Myocyte (in vitro differentiated cells): ENCODE results near the gene GZMM. TPM values are rescaled to one million over a fixed set of nuclear protein-coding genes. Genes with fewer than 3 reads are reported as not detected.

Experiments
- DNase-seq: peaks from one replicate; pipeline ENCODE4 v3.0.0-alpha.2; 2012; ENCODE audit warnings: low read depth
- total RNA-seq: library from RNA; depleted of rRNA; stranded (reverse); fragments of >200 nt; gene quantifications from 2 replicates; pipeline ENCODE4 v1.2.3, GENCODE V29; 2014

GZMM gene
- total RNA-seq, 1 donor from 2014 or later, result not detected

DNA sequence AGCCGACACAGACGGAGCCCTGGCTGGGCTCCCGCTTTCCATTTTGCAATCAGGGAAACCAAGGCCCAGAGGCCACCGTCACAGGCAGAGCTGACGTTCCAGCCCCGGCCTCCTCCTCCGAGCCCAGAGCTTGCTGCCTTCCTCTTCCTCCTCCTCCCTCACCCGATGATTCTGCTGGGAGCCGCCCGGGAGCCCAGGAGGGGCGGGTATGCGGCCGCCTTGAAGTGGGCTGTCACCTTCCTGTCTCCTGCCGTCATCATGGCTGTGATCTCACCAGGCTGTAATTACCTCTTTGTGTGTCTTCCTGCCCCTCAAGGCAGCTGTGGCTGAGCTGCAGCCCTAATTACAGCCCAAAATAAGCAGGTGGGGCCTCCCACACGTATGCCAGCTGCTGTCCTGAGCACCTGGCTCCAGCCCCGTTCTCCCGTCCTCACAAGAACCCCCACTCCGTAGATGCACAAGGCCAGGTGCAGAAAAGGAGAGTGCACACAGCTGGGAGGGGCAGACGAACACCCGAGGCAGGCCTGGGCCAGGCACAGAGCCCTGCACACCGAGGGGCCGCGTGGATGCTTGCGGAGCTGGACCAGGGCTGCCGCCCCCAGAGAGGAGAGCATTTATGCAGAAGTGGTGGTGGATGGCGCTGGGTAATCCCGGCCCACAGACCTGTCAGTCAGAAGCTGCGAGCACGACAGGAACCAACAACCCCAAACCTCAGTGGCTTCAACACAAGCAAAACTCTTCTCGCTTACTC lies 32.6 kb upstream of the GZMM start:
- peak; percentile 46 for DNase-seq

DNA sequence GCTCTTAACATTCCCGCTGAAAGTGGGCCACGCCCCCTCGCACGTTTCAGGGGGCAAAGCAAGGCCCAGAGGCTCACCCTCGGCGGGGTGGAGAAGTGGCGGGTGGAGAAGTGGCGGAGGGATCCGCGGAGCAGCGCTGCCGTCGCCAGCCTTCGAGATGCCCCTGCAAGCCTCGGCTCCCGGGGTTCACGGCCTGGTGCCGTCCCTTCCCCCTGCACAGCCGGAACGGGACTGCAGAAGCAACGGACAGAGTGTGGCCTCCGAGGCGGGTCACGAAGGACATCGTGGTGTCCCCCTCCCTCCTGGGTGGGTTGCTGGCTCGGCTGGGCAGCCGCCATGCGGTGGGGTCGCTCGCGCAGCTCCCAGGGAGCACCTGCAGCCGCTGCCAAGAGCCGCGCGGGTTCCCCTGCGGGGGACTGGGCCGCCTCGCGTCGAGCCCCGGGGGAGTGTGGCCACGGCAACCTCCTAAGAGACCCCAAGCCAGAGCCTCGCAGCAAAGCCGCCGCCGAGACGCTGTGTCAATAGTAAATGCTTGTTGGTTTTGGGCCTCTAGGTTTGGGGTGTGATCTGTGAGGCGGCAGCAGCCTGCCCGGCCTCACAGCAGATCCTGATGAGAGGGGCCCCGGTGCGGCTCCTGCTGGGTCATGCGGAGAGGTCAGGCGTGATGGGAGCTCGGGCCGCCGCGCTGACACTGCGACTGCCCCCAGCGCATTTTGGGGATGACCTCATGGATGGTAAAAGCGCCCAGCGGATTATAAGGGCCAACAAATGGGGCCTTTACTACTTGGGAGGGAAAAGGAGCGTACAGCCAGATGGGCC lies 31.1 kb upstream of the GZMM start:
- no peak for DNase-seq

DNA sequence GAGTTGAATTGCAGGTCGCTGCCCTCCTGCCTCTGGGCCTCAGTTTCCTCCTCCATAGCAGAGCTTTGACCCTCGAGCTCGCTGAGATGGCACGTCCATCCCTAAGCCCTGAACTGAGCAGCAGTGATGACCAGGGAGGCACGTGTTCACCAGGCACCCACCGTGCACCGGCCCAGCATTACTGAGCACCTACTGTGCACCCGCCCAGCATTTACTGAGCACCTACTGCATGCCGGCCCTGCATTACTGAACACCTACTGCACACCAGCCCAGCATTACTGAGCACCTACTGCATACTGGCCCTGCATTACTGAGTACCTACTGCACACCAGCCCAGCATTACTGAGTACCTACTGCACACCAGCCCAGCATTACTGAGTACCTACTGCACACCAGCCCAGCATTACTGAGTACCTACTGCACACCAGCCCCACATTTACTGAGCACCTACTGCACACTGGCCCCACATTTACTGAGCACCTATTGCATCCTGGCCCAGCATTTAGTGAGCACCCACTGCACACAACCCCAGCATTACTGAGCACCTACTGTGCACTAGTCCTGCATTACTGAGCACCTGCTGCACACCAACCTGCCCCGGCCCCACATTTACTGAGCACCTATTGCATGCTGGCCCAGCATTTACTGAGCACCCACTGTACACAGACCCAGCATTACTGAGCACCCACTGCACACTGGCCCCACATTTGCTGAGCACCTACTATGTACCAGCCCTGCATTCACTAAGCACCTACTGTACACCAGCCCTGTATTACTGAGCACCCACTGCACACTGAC lies 30.3 kb upstream of the GZMM start:
- no peak for DNase-seq

DNA sequence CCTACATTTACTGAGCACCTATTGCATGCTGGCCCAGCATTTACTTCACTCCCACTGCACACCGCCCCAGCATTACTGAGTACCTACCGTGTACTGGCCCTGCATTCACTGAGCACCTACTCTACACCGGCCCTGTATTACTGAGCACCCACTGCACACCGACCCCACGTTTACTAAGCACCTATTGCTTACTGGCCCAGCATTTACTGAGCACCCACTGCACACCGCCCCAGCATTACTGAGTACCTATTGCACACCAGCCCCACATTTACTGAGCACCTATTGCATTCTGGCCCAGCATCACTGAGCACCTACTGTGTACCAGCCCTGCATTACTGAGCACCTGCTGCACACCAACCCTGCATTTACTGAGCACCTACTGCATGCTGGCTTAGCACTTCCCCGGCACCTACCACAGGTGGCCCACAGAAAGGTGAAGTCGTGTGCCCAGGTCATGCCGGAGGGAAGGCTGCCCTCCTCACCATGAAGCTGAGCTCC lies 29.6 kb upstream of the GZMM start:
- DNase-seq, result no peak

DNA sequence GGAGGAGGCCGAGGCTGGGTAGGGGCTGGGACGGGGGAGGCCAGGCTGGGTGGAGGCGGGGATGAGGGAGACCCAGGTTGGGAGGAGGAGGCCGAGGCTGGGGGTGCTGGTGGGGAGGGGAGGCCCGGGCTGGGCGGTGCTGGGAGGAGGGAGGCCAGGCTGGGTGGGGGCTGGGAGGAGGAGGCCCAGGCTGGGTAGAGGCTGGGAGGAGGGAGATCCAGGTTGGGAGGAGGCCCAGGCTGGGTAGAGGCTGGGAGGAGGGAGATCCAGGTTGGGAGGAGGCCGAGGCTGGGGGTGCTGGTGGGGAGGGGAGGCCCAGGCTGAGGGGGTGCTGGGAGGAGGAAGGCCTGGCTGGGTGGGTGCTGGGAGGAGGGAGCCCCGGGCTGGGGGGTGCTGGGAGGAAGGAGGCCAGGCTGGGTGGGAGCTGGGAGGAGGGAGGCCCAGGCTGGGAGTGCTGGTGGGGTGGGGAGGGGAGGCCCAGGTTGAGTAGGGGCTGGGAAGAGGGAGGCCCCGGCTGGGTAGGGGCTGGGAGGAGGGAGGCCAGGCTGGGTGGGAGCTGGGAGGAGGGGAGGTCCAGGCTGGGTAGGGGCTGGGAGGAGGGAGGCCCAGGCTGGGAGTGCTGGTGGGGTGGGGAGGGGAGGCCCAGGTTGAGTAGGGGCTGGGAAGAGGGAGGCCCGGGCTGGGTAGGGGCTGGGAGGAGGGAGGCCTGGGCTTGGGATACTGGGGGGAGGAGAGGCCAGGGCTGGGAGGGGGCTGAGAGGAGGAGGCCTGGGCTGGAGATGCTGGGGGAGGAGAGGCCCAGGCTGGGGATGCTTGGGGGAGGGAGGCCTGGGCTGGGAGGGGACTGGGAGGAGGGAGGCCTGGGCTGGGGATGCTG lies 25.9 kb upstream of the GZMM start:
- no peak for DNase-seq

DNA sequence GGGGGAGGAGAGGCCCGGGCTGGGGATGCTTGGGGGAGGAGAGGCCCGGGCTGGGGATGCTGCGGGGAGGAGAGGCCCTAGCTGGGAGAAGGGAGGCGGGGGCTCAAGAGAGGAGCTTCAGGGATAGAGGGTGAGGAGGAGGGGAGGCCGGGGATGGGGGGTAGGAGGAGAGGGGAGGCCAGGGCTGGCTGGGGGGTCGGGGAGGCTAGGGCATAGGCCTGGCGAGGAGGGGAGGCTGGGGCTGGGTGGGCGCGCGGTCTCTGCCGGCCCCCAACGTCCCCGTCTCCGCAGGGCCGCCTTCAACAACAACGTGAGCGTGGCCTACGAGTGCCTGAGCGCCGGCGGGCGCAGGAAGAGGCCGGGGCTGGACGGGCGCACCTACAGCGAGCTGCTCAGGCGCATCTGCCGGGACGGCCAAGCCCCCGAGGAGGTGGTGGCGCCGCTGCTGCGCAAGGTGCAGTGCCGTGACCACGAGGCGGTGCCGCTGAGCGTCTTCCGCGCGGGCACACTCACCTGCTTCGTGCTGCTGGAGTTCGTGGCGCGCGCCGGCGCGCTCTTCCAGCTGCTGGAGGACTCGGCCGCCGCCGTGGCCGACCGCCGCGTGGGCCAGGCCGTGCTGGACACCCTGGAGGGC lies 25.1 kb upstream of the GZMM start:
- no peak for DNase-seq

DNA sequence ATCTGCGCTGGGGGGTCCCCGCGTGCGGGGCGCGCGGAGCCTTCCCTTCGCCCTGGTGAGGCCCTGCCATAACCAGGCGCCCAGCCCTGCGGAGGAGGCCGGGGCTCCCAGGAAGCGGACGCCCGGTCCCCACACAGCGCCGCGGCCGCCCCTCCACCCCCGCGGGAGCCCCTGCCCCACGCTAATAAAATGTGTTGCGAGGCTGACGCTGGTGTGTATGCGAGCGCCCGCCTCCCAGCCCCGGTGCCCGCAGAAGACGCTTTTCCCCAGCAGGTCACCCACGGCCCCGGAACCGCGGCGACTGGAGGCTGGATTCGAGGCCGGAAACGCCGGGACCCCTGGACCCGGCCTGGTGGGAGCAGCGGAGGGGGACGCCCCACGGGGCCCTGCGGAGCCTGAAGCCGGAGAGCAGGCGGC lies 24.4 kb upstream of the GZMM start:
- DNase-seq, result no peak

DNA sequence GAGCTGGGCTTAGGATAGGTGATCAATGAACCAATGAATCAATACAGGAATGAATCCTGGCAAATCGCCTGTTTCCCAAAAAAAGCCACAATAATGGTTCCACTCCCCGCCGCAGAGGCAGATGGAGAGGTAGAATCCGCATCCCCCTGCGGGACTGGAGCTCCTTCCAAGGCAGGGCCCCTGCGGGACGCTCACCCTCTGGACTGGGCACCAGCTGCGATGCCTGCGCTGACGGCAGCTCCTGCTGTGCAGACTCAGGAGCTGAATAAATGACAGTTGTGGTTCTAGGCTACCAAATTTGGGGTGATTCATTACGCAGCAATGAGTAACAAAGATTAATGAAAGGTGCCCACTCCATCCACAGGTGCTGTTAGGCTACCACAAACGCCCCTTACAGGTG lies 21.1 kb upstream of the GZMM start:
- no peak for DNase-seq

DNA sequence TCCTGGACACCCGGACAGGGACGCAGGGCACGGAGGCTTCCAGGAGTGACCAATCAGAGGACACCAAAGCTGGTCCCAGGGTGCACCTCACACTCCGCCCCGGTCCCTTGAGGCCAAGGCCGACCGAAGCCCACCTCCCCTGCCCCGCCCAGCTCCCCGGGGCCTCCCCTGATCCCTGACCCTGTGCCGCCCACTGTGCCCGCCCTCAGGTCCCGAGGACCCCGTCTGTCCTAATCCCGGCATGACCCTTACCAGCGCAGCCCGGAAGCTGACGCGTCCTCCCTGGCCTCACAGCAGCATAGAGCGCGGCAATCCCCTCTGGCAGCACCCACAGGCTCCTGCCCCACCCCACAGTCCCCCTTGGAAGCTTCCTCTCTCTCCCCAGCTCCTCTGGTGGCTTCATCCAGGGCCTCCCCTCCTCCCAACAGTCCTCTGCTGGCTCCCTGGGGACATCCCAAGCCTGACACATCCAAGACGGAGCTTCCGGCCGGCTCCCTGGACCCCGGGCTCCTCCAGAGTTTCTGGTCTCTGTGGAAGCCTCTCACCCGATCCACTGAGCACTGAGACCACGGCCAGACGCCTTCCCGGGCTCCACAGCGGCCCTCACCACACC lies 19.7 kb upstream of the GZMM start:
- no peak for DNase-seq

DNA sequence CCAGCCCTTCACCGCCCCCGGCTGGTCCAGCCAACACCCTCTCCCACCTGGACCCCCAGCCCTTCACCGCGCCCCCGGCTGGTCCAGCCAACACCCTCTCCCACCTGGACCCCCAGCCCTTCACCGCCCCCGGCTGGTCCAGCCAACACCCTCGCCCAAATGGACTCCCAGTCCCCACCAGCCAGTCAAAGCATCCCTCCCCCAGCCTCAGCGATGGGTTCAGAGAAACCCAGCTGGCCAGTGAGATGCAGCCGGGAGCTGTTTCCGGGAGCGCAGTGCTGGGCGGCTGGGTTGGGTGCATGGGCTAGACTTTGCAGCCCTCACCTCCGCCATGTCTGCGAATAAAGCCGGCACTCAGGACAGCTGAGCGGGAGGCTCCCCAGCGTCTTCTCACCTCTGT lies 18.8 kb upstream of the GZMM start:
- DNase-seq, result no peak

DNA sequence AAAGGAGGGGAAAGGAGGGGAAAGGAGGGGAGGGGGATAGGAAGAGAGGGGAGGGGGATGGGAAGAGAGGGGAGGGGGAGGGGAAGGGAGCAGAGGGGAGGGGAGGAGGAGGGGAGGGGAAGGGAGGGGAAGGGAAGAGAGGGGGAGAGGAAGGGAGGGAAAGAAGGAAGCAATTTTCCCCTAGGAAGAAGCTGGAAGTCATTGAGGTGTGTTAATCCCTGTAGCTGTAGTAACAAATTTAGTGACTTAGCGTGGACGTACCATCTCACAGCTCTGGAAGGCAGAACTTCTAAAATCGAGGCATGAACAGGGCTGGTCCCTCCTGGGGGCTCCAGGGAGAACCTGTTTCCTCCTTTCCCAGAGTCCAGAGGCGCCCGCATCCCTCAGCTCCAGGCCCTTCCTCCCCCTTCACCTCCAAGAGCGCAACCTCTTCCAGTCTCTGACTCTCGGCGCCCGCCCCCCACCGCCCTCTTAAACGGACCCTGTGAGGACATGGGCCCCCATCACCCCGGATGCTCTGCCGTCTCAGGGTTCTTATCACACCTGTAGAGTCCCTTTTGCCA lies 17.9 kb upstream of the GZMM start:
- no peak for DNase-seq

DNA sequence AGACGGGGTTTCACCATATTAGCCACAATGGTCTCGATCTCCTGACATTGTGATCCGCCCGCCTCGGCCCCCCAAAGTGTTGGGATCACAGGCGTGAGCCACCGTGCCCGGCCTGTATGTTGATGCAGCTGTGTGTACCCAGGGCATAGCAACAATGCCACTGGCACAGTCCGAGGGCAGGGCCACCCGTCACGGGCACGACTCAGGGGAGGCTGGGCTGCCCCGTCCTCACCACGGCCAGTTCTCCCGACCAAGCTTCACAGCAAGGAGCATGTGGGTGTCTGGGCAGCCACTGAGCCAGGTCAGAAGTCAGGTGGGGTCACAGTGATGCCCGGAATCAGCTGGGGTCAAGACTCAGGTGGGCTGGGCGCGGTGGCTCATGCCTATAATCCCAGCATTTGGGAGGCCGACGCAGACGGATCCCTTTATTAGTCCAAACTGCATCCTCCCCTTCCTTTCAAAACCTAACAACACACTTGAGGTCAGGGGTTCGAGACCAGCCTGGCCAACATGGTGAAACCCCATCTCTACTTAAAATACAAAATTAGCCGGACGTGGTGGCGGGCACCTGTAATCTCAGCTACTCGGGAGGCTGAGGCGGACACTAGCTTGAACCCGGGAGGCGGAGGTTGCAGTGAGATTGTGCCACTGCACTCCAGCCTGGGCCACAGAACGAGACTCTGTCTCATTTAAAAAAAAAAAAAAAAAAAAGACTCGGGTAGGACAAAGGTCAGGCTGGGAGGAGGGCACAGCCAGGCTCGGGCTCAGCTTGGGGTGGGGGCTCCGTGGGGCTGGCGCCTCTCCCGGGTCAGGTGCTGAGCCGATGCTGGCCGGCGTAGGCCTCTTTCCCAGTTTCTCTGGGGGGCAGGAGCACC lies 13.5 kb upstream of the GZMM start:
- no peak for DNase-seq

DNA sequence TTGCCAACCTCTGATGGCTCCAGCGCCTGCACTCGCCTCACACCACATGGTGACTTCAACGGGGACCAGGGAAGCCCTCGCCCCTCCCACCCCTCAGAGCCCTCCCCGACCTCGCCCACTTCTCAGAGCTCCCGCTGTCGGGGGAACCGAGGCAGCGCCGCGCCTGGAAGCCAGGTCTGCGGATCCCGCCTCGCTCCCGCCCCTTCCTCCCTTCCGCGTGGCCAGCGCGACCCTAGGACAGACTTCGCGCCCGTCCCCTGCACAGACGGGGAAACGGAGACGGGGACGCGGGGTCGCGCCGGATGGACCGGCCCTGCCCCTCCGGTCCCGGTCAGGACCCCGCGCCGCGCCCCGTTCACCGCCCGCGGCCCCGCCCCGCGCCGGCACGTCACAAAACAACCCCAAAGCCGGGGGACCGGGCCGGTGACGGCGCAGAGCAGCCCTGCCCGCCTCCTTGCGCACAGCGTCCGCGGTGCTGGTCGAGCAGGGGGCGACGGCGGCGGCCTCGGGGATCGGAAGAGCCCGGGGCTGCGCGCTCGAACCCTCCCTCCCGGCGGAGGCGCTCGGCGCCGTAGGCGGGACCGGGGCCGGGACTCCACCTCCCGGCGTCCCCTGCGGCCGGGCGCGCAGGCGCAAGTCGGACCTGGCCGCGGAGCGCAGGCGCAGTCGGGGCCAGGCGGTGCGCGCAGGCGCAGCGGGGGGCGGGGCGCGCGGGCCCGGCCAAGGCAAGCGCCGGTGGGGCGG lies 12.7 kb upstream of the GZMM start:
- DNase-seq, result peak; percentile 81

DNA sequence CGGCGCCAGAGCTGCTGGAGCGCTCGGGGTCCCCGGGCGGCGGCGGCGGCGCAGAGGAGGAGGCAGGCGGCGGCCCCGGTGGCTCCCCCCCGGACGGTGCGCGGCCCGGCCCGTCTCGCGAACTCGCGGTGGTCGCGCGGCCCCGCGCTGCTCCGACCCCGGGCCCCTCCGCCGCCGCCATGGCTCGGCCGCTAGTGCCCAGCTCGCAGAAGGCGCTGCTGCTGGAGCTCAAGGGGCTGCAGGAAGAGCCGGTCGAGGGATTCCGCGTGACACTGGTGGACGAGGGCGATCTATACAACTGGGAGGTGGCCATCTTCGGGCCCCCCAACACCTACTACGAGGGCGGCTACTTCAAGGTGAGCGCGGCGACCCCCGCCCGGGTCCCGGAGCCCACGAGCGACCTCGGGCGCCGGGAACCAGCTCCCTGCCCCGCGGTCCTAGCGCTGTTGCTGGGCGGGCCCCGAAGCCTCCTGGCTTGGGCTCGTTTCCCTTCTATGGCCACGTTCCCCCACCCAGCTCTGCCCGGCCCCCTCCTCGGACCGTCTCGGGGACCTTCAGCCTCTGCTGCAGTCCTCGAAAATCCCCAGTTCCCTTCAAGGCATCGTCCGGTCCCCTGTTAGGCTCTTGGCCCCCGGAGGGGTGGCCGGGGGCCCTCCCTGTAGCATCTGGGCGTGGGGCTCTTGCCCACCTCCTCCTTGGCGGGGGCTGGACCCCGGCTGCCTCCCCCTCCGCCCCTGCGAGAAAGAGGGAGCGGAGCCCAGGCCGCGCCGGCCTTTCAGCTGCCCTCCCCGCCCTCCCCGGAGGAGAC lies 11.9 kb upstream of the GZMM start, which contains the start of gene CDC34:
Gene CDC34, plus strand, starts transcription at position 8 of the 808 bp plus-strand sequence. Its CDS starts 172 bp downstream, at position 180.
- peak; percentile 13 for DNase-seq

DNA sequence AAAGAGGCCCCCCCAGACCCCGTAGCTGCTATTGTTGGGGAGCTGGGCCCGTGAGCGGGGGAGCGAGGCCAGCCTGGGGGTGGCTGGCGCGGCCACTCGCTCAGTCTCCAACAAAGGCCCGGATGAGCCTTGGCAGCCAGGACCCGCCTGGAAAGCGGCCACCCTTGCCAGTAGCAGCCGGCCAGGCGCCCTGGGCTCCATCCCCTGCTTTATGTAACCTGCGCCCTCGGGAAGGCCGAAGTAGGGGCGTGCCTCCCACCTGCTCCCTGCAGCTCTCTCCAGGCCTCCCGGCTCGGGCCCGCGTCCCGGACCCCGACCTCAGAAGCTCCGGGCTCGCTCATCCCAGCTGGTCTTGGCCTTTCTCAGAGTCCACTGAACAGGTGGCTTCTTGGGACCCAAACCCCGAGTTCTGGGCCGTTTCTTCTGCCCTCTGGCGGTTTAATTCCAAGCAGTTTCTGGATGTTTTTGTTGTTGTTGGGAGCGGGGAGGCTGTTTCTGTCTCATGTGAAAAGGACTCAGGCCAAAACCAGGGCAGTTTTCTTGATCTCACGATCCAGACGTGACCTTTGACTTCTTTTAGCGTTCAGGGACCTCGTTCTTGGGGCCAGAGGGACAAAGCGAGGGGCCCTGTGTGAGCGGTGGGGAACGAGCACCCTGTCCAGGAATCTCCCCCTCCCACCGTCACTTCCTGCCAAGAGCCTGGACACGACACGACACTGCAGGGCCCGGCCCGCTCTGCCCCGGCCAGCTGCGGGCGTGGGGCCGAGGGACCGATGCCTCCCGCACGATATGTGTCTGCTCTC lies 11.1 kb upstream of the GZMM start:
- DNase-seq, result peak; percentile 89
